ENCODE results near the gene LGALS7.
"Not testable (repeated sequence)": the region's sequence is repeated elsewhere in the genome, so short reads cannot be mapped to it uniquely, and the experiment has no call there.

The LGALS7 gene

GRCh38 chr19:38788478-38789243 is 15.3 kb upstream of the LGALS7 start, which contains the start of gene LGALS7B:
TSS of gene LGALS7B (plus strand) at chr19:38789200. CDS start at chr19:38789227, 27 bp downstream.
- no peak within 1 kb of the TSS for H4K8ac ChIP-seq (ENCODE audit: low read depth, low read length)
- H3K4me2 ChIP-seq (ENCODE audit: insufficient read depth, low read length, poor library complexity, severe bottlenecking), result no peak within 1 kb of the TSS
- H3K9me3 ChIP-seq (replicated peaks in 1 of 2; ENCODE audit: control insufficient read depth in 2 of 2, insufficient read depth in 1 of 2, low read depth in 1 of 2, low read length in 2 of 2), result no peaks in the 10 kb centered on the region
- H2BK12ac ChIP-seq (ENCODE audit: low read length), result no peak within 1 kb of the TSS
- H4K91ac ChIP-seq (ENCODE audit: low read depth, low read length, poor library complexity), result no peak within 1 kb of the TSS
- no peak within 1 kb of the TSS for H2BK5ac ChIP-seq (ENCODE audit: low read length)
- H3K9ac ChIP-seq (ENCODE audit: low read depth, low read length, poor library complexity), result no peak within 1 kb of the TSS
- no peak within 1 kb of the TSS for H3K23ac ChIP-seq (ENCODE audit: low read depth, low read length, poor library complexity)
- no peak within 1 kb of the TSS for H3K4ac ChIP-seq (ENCODE audit: low read length)
- H3K18ac ChIP-seq (ENCODE audit: low read length), result peak within 1 kb of the TSS; percentile 48
- H2BK120ac ChIP-seq (ENCODE audit: low read depth, low read length), result peak within 1 kb of the TSS; percentile 39
- H3K4me1 ChIP-seq (ENCODE audit: control insufficient read depth in 2 of 2, insufficient read depth in 1 of 2, low read depth in 1 of 2, low read length in 2 of 2), result peaks cover 0 to 1% of the 10 kb centered on the region in 2 donors
- no peak within 1 kb of the TSS for H3K4me3 ChIP-seq (ENCODE audit: low read length in 2 of 2)
- no peak within 1 kb of the TSS for H2BK15ac ChIP-seq (ENCODE audit: low read length)
- DNase-seq (ENCODE audit: low spot score), result no peak
- peaks cover 2% of the 10 kb centered on the region for H3K79me1 ChIP-seq (ENCODE audit: low read depth, low read length)
- H3K27ac ChIP-seq (replicated peaks; ENCODE audit: low read length), result no peak within 1 kb of the TSS
- H2AK5ac ChIP-seq (ENCODE audit: low read depth, low read length), result no peak within 1 kb of the TSS
- H3K27me3 ChIP-seq (ENCODE audit: control insufficient read depth in 3 of 3, insufficient read depth in 3 of 3, low read depth in 1 of 3, low read length in 3 of 3), result peaks cover 0 to 1% (median 0%) of the 10 kb centered on the region in 3 experiments
- peak within 1 kb of the TSS; percentile 59 for H2AFZ ChIP-seq (ENCODE audit: low read length)
- H3K14ac ChIP-seq (ENCODE audit: low read length), result peak within 1 kb of the TSS; percentile 1
- no peaks in the 10 kb centered on the region for H3K36me3 ChIP-seq (replicated peaks in 1 of 2; ENCODE audit: control insufficient read depth in 2 of 2, insufficient read depth in 2 of 2, low read length in 2 of 2)
- no CpG with 5 or more reads among the region's 17 CpGs for WGBS, 2 donors (ENCODE audit: extremely low coverage in 2 of 2, insufficient read length in 2 of 2, insufficient replicate concordance in 1 of 2)

GRCh38 chr19:38786572-38787265 is 13.4 kb upstream of the LGALS7 start:
- Histone ChIP-seq H2BK120ac (ENCODE audit: low read depth, low read length) (no peak overlapping the region), H2BK12ac (ENCODE audit: low read length) (peak overlapping the region; percentile 90), H3K9ac (ENCODE audit: low read depth, low read length, poor library complexity) (no peak overlapping the region), H3K9me3 (replicated peaks in 1 of 2; ENCODE audit: control insufficient read depth in 2 of 2, insufficient read depth in 1 of 2, low read depth in 1 of 2, low read length in 2 of 2) (no peaks in the 10 kb centered on the region), H3K23ac (ENCODE audit: low read depth, low read length, poor library complexity) (peak overlapping the region; percentile 25), H3K27me3 (ENCODE audit: control insufficient read depth in 3 of 3, insufficient read depth in 3 of 3, low read depth in 1 of 3, low read length in 3 of 3) (no peaks in the 10 kb centered on the region), H2AFZ (ENCODE audit: low read length) (no peak overlapping the region), H3K4ac (ENCODE audit: low read length) (no peak overlapping the region), H3K18ac (ENCODE audit: low read length) (peak overlapping the region; percentile 83), H3K27ac (replicated peaks; ENCODE audit: low read length) (no peak overlapping the region), H3K36me3 (replicated peaks in 1 of 2; ENCODE audit: control insufficient read depth in 2 of 2, insufficient read depth in 2 of 2, low read length in 2 of 2) (no peaks in the 10 kb centered on the region), H4K91ac (ENCODE audit: low read depth, low read length, poor library complexity) (no peak overlapping the region), H2AK5ac (ENCODE audit: low read depth, low read length) (peak overlapping the region; percentile 14), H3K4me2 (ENCODE audit: insufficient read depth, low read length, poor library complexity, severe bottlenecking) (no peak overlapping the region), H2BK15ac (ENCODE audit: low read length) (no peak overlapping the region), H3K79me1 (ENCODE audit: low read depth, low read length) (peaks cover 2% of the 10 kb centered on the region), H3K14ac (ENCODE audit: low read length) (no peak overlapping the region), H4K8ac (ENCODE audit: low read depth, low read length) (peak overlapping the region; percentile 92), H3K4me1 (ENCODE audit: control insufficient read depth in 2 of 2, insufficient read depth in 1 of 2, low read depth in 1 of 2, low read length in 2 of 2) (peaks cover 0 to 1% of the 10 kb centered on the region in 2 donors), H2BK5ac (ENCODE audit: low read length) (no peak overlapping the region), H3K4me3 (ENCODE audit: low read length in 2 of 2) (no peak overlapping the region)
- DNase-seq (ENCODE audit: low spot score), result no peak
- no CpG with 5 or more reads among the region's 11 CpGs for WGBS, 2 donors (ENCODE audit: extremely low coverage in 2 of 2, insufficient read length in 2 of 2, insufficient replicate concordance in 1 of 2)

- H3K9ac ChIP-seq (ENCODE audit: low read depth, low read length, poor library complexity); H3K79me1 ChIP-seq (ENCODE audit: low read depth, low read length); H3K27ac ChIP-seq (replicated peaks; ENCODE audit: low read length); H2BK5ac ChIP-seq (ENCODE audit: low read length); H2AFZ ChIP-seq (ENCODE audit: low read length); H4K8ac ChIP-seq (ENCODE audit: low read depth, low read length); H3K9me3 ChIP-seq (replicated peaks in 1 of 2; ENCODE audit: control insufficient read depth in 2 of 2, insufficient read depth in 1 of 2, low read depth in 1 of 2, low read length in 2 of 2); DNase-seq (ENCODE audit: low spot score); H2BK15ac ChIP-seq (ENCODE audit: low read length); H3K27me3 ChIP-seq (ENCODE audit: control insufficient read depth in 3 of 3, insufficient read depth in 3 of 3, low read depth in 1 of 3, low read length in 3 of 3); H4K91ac ChIP-seq (ENCODE audit: low read depth, low read length, poor library complexity); H3K4me2 ChIP-seq (ENCODE audit: insufficient read depth, low read length, poor library complexity, severe bottlenecking); H2BK12ac ChIP-seq (ENCODE audit: low read length); H3K36me3 ChIP-seq (replicated peaks in 1 of 2; ENCODE audit: control insufficient read depth in 2 of 2, insufficient read depth in 2 of 2, low read length in 2 of 2); H3K23ac ChIP-seq (ENCODE audit: low read depth, low read length, poor library complexity); H2BK120ac ChIP-seq (ENCODE audit: low read depth, low read length); H3K14ac ChIP-seq (ENCODE audit: low read length); H3K18ac ChIP-seq (ENCODE audit: low read length); H3K4ac ChIP-seq (ENCODE audit: low read length); H2AK5ac ChIP-seq (ENCODE audit: low read depth, low read length); H3K4me3 ChIP-seq (ENCODE audit: low read length in 2 of 2); H3K4me1 ChIP-seq (ENCODE audit: control insufficient read depth in 2 of 2, insufficient read depth in 1 of 2, low read depth in 1 of 2, low read length in 2 of 2): not testable (repeated sequence)
- WGBS, 2 donors (ENCODE audit: extremely low coverage in 2 of 2, insufficient read length in 2 of 2, insufficient replicate concordance in 1 of 2), result no CpG with 5 or more reads among the region's 3 CpGs
Observed at GRCh38 chr19:38786061-38786460, 12.7 kb upstream of the LGALS7 start.

GRCh38 chr19:38785187-38785699 is 11.9 kb upstream of the LGALS7 start:
- Histone ChIP-seq H2AK5ac (ENCODE audit: low read depth, low read length) (no peak overlapping the region), H2BK5ac (ENCODE audit: low read length) (no peak overlapping the region), H3K18ac (ENCODE audit: low read length) (no peak overlapping the region), H3K79me1 (ENCODE audit: low read depth, low read length) (peaks cover 2% of the 10 kb centered on the region), H4K8ac (ENCODE audit: low read depth, low read length) (no peak overlapping the region), H3K14ac (ENCODE audit: low read length) (no peak overlapping the region), H3K9me3 (replicated peaks in 1 of 2; ENCODE audit: control insufficient read depth in 2 of 2, insufficient read depth in 1 of 2, low read depth in 1 of 2, low read length in 2 of 2) (no peaks in the 10 kb centered on the region), H3K27ac (replicated peaks; ENCODE audit: low read length) (no peak overlapping the region), H3K4me1 (ENCODE audit: control insufficient read depth in 2 of 2, insufficient read depth in 1 of 2, low read depth in 1 of 2, low read length in 2 of 2) (peaks cover 0 to 1% of the 10 kb centered on the region in 2 donors), H3K36me3 (replicated peaks in 1 of 2; ENCODE audit: control insufficient read depth in 2 of 2, insufficient read depth in 2 of 2, low read length in 2 of 2) (no peaks in the 10 kb centered on the region), H2BK120ac (ENCODE audit: low read depth, low read length) (no peak overlapping the region), H2BK12ac (ENCODE audit: low read length) (no peak overlapping the region), H2AFZ (ENCODE audit: low read length) (no peak overlapping the region), H3K4ac (ENCODE audit: low read length) (no peak overlapping the region), H4K91ac (ENCODE audit: low read depth, low read length, poor library complexity) (no peak overlapping the region), H3K9ac (ENCODE audit: low read depth, low read length, poor library complexity) (no peak overlapping the region), H3K4me3 (ENCODE audit: low read length in 2 of 2) (no peak overlapping the region), H3K4me2 (ENCODE audit: insufficient read depth, low read length, poor library complexity, severe bottlenecking) (no peak overlapping the region), H2BK15ac (ENCODE audit: low read length) (no peak overlapping the region), H3K23ac (ENCODE audit: low read depth, low read length, poor library complexity) (peak overlapping the region; percentile 65), H3K27me3 (ENCODE audit: control insufficient read depth in 3 of 3, insufficient read depth in 3 of 3, low read depth in 1 of 3, low read length in 3 of 3) (no peaks in the 10 kb centered on the region)
- no CpG with 5 or more reads among the region's 7 CpGs for WGBS, 2 donors (ENCODE audit: extremely low coverage in 2 of 2, insufficient read length in 2 of 2, insufficient replicate concordance in 1 of 2)
- DNase-seq (ENCODE audit: low spot score), result no peak
